K562 (cell line): ENCODE measurements around the gene EIF3I.

Experiments
- ATF1 ChIP-seq, 2 experiments: fragments of 450-650 bp in 1 of 2; IDR thresholded peaks; 2 replicates each; pipeline ENCODE4 v1.6.1; 2016; ENCODE audit warnings: missing compliant biosample characterization in 1 of 2, missing genetic modification characterization in 1 of 2
- CTCF ChIP-seq, 3 experiments: IDR thresholded peaks in 2 of 3; conservative IDR thresholded peaks in 1 of 3; 2 replicates each; pipeline ENCODE4 v1.5.1; 2011 to 2012; ENCODE audit warnings: low read length in 3 of 3, mild to moderate bottlenecking in 3 of 3, control low read depth in 2 of 3, improper control_type of control experiment in 1 of 3, inconsistent platforms in 1 of 3, low read depth in 1 of 3, mixed read lengths in 1 of 3, moderate library complexity in 1 of 3; ENCODE audit not compliant: insufficient read depth in 2 of 3
- E2F5 ChIP-seq: sonication (generic); formaldehyde crosslinking; IDR thresholded peaks from 2 replicates; pipeline ENCODE4 v1.8.0; 2022; ENCODE audit warnings: mild to moderate bottlenecking, missing genetic modification reagents
- ELF4 ChIP-seq: fragments of 450-650 bp; formaldehyde crosslinking; IDR thresholded peaks from 2 replicates; pipeline ENCODE4 v1.4.0; 2022; ENCODE audit warnings: missing genetic modification characterization
- EP300 ChIP-seq: IDR thresholded peaks from 2 replicates; pipeline ENCODE4 v1.6.1; 2012; ENCODE audit warnings: low read length, improper control_type of control experiment
- EZH2 ChIP-seq: IDR thresholded peaks from 2 replicates; pipeline ENCODE4 v1.6.1; 2012; ENCODE audit warnings: low read depth, mild to moderate bottlenecking, inconsistent platforms, low read length, borderline replicate concordance
- JUN ChIP-seq, 2 experiments: sonication (generic) in 1 of 2; formaldehyde crosslinking in 1 of 2; IDR thresholded peaks; 2 replicates each; pipeline versions ENCODE4 v1.6.1 to v1.8.0; 2012 to 2022; ENCODE audit warnings: borderline replicate concordance in 2 of 2, mild to moderate bottlenecking in 2 of 2, improper control_type of control experiment in 1 of 2, low read depth in 1 of 2, low read length in 1 of 2, missing genetic modification reagents in 1 of 2
- KDM5B ChIP-seq: fragments of 200-600 bp; sonication (generic); IDR thresholded peaks from 2 replicates; pipeline ENCODE4 v1.6.1; 2012; ENCODE audit warnings: low read depth, mild to moderate bottlenecking, moderate library complexity, low read length, control low read depth, inconsistent platforms; ENCODE audit not compliant: insufficient replicate concordance
- NR2C1 ChIP-seq, 2 experiments: fragments of 450-650 bp; IDR thresholded peaks; 2 replicates each; pipeline ENCODE4 v1.6.1; 2017; ENCODE audit warnings: mild to moderate bottlenecking in 2 of 2, antibody characterized with exemption in 1 of 2, inconsistent platforms in 1 of 2, missing compliant biosample characterization in 1 of 2, missing genetic modification characterization in 1 of 2
- RAD51 ChIP-seq: fragments of 450-650 bp; IDR thresholded peaks from 2 replicates; pipeline ENCODE4 v1.7.1; 2016; ENCODE audit warnings: low read depth, mild to moderate bottlenecking, borderline replicate concordance
- SP1 ChIP-seq: sonication (generic); formaldehyde crosslinking; IDR thresholded peaks from 2 replicates; pipeline ENCODE4 v1.8.1; 2022; ENCODE audit warnings: mild to moderate bottlenecking, missing genetic modification reagents
- ZNF174 ChIP-seq: fragments of 250-450 bp; sonication (Bioruptor Pico); IDR thresholded peaks from 2 replicates; pipeline ENCODE4 v1.4.0; 2020; ENCODE audit warnings: mild to moderate bottlenecking
- TF ChIP-seq, protein P1 (sequence below): fragments of 450-650 bp; conservative IDR thresholded peaks from 2 replicates; pipeline ENCODE4 v1.6.1; 2016; ENCODE audit warnings: missing genetic modification characterization, low read depth, mild to moderate bottlenecking, missing compliant biosample characterization, moderate library complexity

GRCh38 chr1:32231843-32232432, 9.7 kb downstream of the EIF3I start:
- TF ChIP-seq CTCF (IDR thresholded peaks at IDR 0.05 in 2 of 3, conservative IDR thresholded peaks at IDR 0.05 in 1 of 3; ENCODE audit: insufficient read depth in 2 of 3, low read depth in 1 of 3, low read length in 3 of 3) = no peak
- TF ChIP-seq JUN (IDR thresholded peaks at IDR 0.05; ENCODE audit: borderline replicate concordance, low read depth, low read length) = no peak
- no peak for TF ChIP-seq JUN (CRISPR knock-in tag; IDR thresholded peaks at IDR 0.05; ENCODE audit: borderline replicate concordance)
- no peak for TF ChIP-seq ZNF174 (CRISPR knock-in tag)
- TF ChIP-seq SP1 (CRISPR knock-in tag) = no peak
- no peak for TF ChIP-seq NR2C1 (IDR thresholded peaks at IDR 0.05)
- TF ChIP-seq NR2C1 (tag; IDR thresholded peaks at IDR 0.05) = no peak
- no peak for TF ChIP-seq ATF1 (CRISPR knock-in tag; IDR thresholded peaks at IDR 0.05)
- no peak for TF ChIP-seq ATF1 (tag; IDR thresholded peaks at IDR 0.05)
- TF ChIP-seq ELF4 (CRISPR knock-in tag) = no peak
- no peak for TF ChIP-seq KDM5B
- TF ChIP-seq EZH2 = no peak
- no peak for TF ChIP-seq EP300
- TF ChIP-seq E2F5 = no peak
- TF ChIP-seq, protein P1, sequence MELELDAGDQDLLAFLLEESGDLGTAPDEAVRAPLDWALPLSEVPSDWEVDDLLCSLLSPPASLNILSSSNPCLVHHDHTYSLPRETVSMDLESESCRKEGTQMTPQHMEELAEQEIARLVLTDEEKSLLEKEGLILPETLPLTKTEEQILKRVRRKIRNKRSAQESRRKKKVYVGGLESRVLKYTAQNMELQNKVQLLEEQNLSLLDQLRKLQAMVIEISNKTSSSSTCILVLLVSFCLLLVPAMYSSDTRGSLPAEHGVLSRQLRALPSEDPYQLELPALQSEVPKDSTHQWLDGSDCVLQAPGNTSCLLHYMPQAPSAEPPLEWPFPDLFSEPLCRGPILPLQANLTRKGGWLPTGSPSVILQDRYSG (tag) = no peak
- no peak for TF ChIP-seq RAD51
